ENCODE data around the gene MIA.
A peak's percentile ranks its signal among the peaks of the same experiment; 100 is the strongest.

The MIA gene

DNA sequence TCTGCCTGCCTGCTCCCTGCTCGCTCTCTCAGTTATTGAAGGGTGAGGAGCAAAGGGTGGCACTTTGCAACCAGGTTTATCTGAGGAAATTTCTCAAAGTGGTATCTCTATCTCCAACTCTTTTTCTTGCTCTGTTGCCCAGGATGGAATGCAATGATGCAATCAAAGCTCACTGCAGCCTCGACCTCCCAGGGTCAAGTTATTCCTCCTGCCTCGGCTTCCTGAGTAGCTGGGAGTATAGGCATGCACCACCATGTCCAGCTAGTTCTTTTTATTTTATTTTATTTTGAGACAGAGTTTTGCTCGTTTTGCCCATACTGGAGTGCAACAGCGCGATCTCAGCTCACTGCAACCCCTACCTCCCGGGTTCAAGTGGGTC, 29.9 kb upstream of the MIA start:
- Histone ChIP-seq H3K4me3 (no peak overlapping the region), H3K36me3 (peaks cover 0 to 9% (median 1%) of the 10 kb centered on the region in 3 donors), H3K4me1 (peaks cover 0 to 35% (median 25%) of the 10 kb centered on the region in 4 donors), H3K9me3 (no peaks in the 10 kb centered on the region), H3K27me3 (no peaks in the 10 kb centered on the region), H3K27ac (peak overlapping the region; percentile 8 to 72)
- intact Hi-C loops (cut with DNase I; ENCODE audit: low total_unique reads) = no loop called here
- TF ChIP-seq, protein P1, sequence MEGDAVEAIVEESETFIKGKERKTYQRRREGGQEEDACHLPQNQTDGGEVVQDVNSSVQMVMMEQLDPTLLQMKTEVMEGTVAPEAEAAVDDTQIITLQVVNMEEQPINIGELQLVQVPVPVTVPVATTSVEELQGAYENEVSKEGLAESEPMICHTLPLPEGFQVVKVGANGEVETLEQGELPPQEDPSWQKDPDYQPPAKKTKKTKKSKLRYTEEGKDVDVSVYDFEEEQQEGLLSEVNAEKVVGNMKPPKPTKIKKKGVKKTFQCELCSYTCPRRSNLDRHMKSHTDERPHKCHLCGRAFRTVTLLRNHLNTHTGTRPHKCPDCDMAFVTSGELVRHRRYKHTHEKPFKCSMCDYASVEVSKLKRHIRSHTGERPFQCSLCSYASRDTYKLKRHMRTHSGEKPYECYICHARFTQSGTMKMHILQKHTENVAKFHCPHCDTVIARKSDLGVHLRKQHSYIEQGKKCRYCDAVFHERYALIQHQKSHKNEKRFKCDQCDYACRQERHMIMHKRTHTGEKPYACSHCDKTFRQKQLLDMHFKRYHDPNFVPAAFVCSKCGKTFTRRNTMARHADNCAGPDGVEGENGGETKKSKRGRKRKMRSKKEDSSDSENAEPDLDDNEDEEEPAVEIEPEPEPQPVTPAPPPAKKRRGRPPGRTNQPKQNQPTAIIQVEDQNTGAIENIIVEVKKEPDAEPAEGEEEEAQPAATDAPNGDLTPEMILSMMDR (IDR thresholded peaks at IDR 0.05) = no peak
- DNase-seq = no peak

DNA sequence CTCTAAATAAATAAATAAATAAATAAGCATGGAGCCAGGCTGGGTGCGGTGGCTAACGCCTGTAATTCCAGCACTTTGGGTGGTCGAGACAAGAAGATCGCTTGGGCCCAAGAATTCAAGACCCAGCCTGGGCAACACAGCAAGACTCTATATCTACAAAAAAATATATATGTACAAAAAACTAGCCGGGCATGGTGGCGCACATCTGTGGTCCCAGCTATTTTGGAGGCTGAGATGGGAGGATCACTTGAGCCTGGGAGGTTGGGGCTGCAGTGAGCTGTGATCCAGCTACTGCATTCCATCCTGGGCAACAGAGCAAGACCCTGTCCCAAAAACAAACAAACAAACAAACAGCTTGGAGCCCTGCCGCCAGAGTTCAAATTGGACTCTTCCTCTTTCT, 27.8 kb upstream of the MIA start:
- Histone ChIP-seq H3K4me3 (no peak overlapping the region), H3K27me3 (no peaks in the 10 kb centered on the region), H3K36me3 (no peaks in the 10 kb centered on the region), H3K9me3 (no peaks in the 10 kb centered on the region), H3K27ac (no peak overlapping the region), H3K4me1 (peaks cover 0 to 39% (median 32%) of the 10 kb centered on the region in 4 donors)
- DNase-seq = no peak
- TF ChIP-seq, protein P1 (IDR thresholded peaks at IDR 0.05) = no peak
- intact Hi-C loops (cut with DNase I; ENCODE audit: low total_unique reads) = no loop called here

DNA sequence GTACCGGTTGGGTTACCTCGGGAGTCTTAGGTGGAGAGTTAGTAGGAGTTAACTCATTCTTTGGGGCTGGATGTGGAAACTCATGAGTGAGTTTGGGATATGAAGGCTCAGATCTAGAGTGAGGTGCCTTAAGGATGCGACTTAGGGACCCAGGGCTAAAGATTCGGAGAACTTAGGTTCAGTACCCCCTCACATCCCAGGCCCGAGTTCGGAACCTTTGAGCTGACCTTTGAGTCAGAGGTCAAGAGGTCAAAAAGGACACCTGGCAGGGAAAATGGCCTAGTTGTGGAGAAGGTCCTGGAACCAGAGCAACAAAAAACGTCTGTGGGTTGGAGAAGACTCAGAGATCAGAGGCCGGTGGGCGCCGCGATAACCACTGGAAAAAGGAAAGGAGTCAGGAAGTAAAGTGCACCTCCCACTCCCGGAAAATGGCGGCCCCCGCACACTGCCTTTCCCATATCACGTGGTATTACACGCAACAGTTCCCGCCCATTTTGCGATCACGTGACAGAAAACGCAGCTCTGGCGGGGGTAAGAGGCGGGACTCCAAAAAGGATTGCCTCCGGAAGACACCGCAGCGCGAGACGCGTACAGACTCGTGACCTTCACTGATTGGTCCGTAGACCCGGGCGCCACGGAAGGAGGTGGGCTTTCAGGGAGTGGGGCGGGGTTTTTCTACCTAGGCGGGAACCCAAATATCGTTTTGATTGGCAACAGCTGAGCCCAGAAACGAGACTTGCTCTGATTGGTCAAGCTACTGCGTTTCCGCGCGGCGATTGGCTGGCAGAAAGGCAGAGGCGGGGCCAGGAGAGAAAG, 25.1 kb upstream of the MIA start, which contains the start of gene ACTMAP:
ACTMAP (minus strand) TSS at position 420 of the 816 bp plus-strand sequence. CDS start 674 bp downstream, outside the sequence.
- H3K27me3 ChIP-seq = no peaks in the 10 kb centered on the region
- TF ChIP-seq, protein P1 (IDR thresholded peaks at IDR 0.05) = peak in 1 of 2 experiments; percentile 25
- intact Hi-C loops (cut with DNase I; ENCODE audit: low total_unique reads) = loop anchor here (2.0 to 10.0 kb wide), 2 partner anchors 55 to 59 kb away; partner anchors contain the start of gene NUMBL
- H3K4me3 ChIP-seq = peak within 1 kb of the TSS; percentile 63 to 65
- H3K4me1 ChIP-seq = peaks cover 0 to 55% (median 42%) of the 10 kb centered on the region in 4 donors
- peak; percentile 100 for DNase-seq
- H3K9me3 ChIP-seq = no peaks in the 10 kb centered on the region
- H3K36me3 ChIP-seq = peaks cover 0 to 12% (median 4%) of the 10 kb centered on the region in 3 donors
- peak within 1 kb of the TSS; percentile 87 to 92 for H3K27ac ChIP-seq

DNA sequence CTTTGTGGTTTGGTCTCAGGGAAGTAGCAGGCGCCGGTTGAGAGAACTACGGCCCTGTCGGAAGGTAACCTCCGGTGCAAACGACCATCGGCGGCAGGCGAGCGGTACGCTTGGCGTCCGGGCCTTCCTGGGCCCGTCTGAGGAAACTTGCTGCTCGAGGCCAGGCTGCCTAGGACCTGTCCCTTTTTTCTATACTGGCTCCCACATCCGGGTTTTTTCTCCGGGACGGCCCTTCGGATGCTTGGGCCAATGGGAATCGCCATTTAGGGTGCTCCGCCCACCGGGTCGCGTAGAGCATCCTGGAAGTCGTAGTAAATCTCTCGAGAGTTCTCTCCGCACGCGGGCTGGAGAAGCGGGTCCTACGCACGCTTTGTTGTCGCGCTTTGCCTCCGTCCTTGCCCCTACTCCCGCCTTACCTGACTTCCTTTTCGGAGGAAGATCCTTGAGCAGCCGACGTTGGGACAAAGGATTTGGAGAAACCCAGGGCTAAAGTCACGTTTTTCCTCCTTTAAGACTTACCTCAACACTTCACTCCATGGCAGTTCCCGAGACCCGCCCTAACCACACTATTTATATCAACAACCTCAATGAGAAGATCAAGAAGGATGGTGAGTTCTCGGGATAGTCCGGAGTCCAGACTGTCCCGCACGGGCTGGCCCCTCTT, 24.3 kb upstream of the MIA start, which contains the start of gene SNRPA:
SNRPA (plus strand) TSS at position 330 of the 664 bp plus-strand sequence; CDS start at position 536, 206 bp downstream.
- H3K4me1 ChIP-seq = peaks cover 0 to 55% (median 43%) of the 10 kb centered on the region in 4 donors
- H3K36me3 ChIP-seq = peaks cover 4 to 15% (median 11%) of the 10 kb centered on the region in 3 donors
- peak within 1 kb of the TSS; percentile 87 to 92 for H3K27ac ChIP-seq
- H3K9me3 ChIP-seq = no peaks in the 10 kb centered on the region
- intact Hi-C loops (cut with DNase I; ENCODE audit: low total_unique reads) = loop anchor here (2.0 to 10.0 kb wide), 2 partner anchors 54 to 60 kb away; partner anchors contain the start of gene NUMBL
- H3K27me3 ChIP-seq = no peaks in the 10 kb centered on the region
- H3K4me3 ChIP-seq = peak within 1 kb of the TSS; percentile 63 to 65
- DNase-seq = peak; percentile 97 to 98
- TF ChIP-seq, protein P1 (IDR thresholded peaks at IDR 0.05) = no peak

DNA sequence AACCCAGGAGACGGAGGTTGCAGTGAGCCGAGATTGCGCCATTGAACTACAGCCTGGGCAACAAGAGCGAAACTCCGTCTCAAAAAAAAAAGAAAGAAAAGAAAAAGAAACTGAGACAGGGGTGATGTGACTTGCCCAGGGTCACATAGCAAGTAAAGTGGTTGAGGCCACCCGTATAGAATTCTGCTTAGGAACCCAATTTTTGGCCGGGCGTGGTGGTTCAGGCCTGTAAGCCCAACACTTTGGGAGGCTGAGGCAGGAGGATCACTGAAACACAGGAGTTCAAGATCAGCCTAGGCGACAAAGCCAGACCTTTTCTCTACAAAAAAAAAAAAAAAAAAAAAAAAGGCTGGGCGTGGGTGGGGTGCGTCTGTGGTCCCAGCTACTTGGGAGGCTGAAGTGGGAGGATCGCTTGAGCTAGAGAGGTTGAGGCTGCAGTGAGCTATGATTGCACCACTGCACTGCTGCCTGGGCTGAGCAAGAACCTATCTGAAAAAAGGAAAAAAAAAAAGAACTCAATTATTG, 23.0 kb upstream of the MIA start:
- Histone ChIP-seq H3K4me1 (peaks cover 0 to 60% (median 48%) of the 10 kb centered on the region in 4 donors), H3K27ac (peak overlapping the region; percentile 87 to 92), H3K36me3 (peaks cover 11 to 28% (median 23%) of the 10 kb centered on the region in 3 donors), H3K27me3 (no peaks in the 10 kb centered on the region), H3K9me3 (no peaks in the 10 kb centered on the region), H3K4me3 (peak overlapping the region; percentile 63 to 65)
- DNase-seq = no peak
- intact Hi-C loops (cut with DNase I; ENCODE audit: low total_unique reads) = loop anchor here (10.0 kb wide), 1 partner anchor 52 kb away; no protein-coding TSS in a partner anchor
- TF ChIP-seq, protein P1 (IDR thresholded peaks at IDR 0.05) = no peak
